ENCODE results near the gene TIMM44.

The TIMM44 gene

GRCh38 chr19:7928741-7929701, 14.4 kb downstream of the TIMM44 start:
- no peak for FAIRE-seq
- peak; percentile 69 for DNase-seq (ENCODE audit: insufficient read length, low spot score)
- no peak for TF ChIP-seq POLR2A (IDR thresholded peaks at IDR 0.05; ENCODE audit: low read depth, low read length)

GRCh38 chr19:7928334-7928706, 15.1 kb downstream of the TIMM44 start:
- no peak for TF ChIP-seq POLR2A (IDR thresholded peaks at IDR 0.05; ENCODE audit: low read depth, low read length)
- DNase-seq (ENCODE audit: insufficient read length, low spot score) (no peak), FAIRE-seq (no peak)

- DNase-seq (ENCODE audit: insufficient read length, low spot score) (no peak), FAIRE-seq (no peak)
- no peak for TF ChIP-seq POLR2A (IDR thresholded peaks at IDR 0.05; ENCODE audit: low read depth, low read length)
Measured at GRCh38 chr19:7927605-7928333, 15.7 kb downstream of the TIMM44 start.

GRCh38 chr19:7926727-7927604, 16.5 kb downstream of the TIMM44 start:
- no peak for FAIRE-seq
- no peak for DNase-seq (ENCODE audit: insufficient read length, low spot score)
- TF ChIP-seq POLR2A (IDR thresholded peaks at IDR 0.05; ENCODE audit: low read depth, low read length): no peak

GRCh38 chr19:7926021-7926726, 17.3 kb downstream of the TIMM44 start, which contains the start of gene CTXN1:
Gene CTXN1, minus strand, starts transcription at chr19:7926135. Its CDS starts 597 bp downstream, at chr19:7925538.
- TF ChIP-seq POLR2A (IDR thresholded peaks at IDR 0.05; ENCODE audit: low read depth, low read length): no peak
- DNase-seq (ENCODE audit: insufficient read length, low spot score) (peak; percentile 75), FAIRE-seq (no peak)

- TF ChIP-seq POLR2A (IDR thresholded peaks at IDR 0.05; ENCODE audit: low read depth, low read length): no peak
- peak; percentile 93 for DNase-seq (ENCODE audit: insufficient read length, low spot score)
- no peak for FAIRE-seq
Measured at GRCh38 chr19:7925171-7925851, 18.2 kb downstream of the TIMM44 start.

- FAIRE-seq (no peak), DNase-seq (ENCODE audit: insufficient read length, low spot score) (no peak)
- no peak for TF ChIP-seq POLR2A (IDR thresholded peaks at IDR 0.05; ENCODE audit: low read depth, low read length)
Measured at GRCh38 chr19:7924651-7925170, 18.8 kb downstream of the TIMM44 start.

GRCh38 chr19:7924241-7924640, 19.2 kb downstream of the TIMM44 start:
- DNase-seq (ENCODE audit: insufficient read length, low spot score): no peak
- TF ChIP-seq POLR2A (IDR thresholded peaks at IDR 0.05; ENCODE audit: low read depth, low read length): no peak
- FAIRE-seq: no peak

- FAIRE-seq (no peak), DNase-seq (ENCODE audit: insufficient read length, low spot score) (no peak)
- no peak for TF ChIP-seq POLR2A (IDR thresholded peaks at IDR 0.05; ENCODE audit: low read depth, low read length)
Measured at GRCh38 chr19:7923295-7924191, 19.9 kb downstream of the TIMM44 start.

- TF ChIP-seq POLR2A (IDR thresholded peaks at IDR 0.05; ENCODE audit: low read depth, low read length): no peak
- DNase-seq (ENCODE audit: insufficient read length, low spot score) (no peak), FAIRE-seq (no peak)
Measured at GRCh38 chr19:7922836-7923195, 20.6 kb downstream of the TIMM44 start.

- DNase-seq (ENCODE audit: insufficient read length, low spot score): no peak
- FAIRE-seq: no peak
- no peak for TF ChIP-seq POLR2A (IDR thresholded peaks at IDR 0.05; ENCODE audit: low read depth, low read length)
Measured at GRCh38 chr19:7921967-7922835, 21.3 kb downstream of the TIMM44 start.
